ENCODE measurements around the gene KCNQ1. TPM values are rescaled to one million over a fixed set of nuclear protein-coding genes. Genes with fewer than 3 reads are reported as not detected.

KCNQ1 gene
- total and polyA plus RNA-seq, 9 donors: 1.4 to 17.2 (median 3.8) TPM

DNA sequence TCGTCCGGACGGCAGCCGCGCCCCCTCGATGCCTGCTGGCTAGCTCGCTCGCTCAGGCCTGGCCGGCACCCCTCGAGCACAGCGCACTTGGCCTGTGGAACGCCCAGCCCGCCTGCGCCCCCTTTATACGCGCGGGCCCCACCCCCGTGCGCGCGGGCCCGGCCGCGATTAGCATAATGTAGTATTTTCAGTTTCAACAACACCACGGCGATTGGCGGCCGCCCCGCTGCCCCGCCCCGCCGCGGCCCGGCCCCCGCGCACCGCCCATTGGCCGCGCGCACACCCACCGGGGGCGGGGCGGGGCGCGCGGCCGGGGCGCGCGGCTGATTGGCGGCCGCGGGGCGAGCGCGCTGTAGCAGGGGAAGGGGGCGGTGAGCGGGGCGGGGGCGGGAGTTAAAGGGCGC, 440.9 kb downstream of the KCNQ1 start, which contains the start of gene CDKN1C:
TSS of gene CDKN1C (minus strand) at position 98 of the 404 bp plus-strand sequence. CDS start 319 bp downstream, outside the sequence.
- 0 to 1% (median 0%) methylated on average over 2 to 58 of the region's 61 CpGs for WGBS, 3 donors
- peak; percentile 94 to 97 (median 96) for DNase-seq
- Histone ChIP-seq H3K4me3 (peak within 1 kb of the TSS; percentile 75), H3K27ac (peak within 1 kb of the TSS; percentile 95 to 96), H3K27me3 (no peaks in the 10 kb centered on the region), H3K36me3 (no peaks in the 10 kb centered on the region), H3K9me3 (no peaks in the 10 kb centered on the region), H3K4me1 (ENCODE audit: insufficient read depth) (peaks cover 7% of the 10 kb centered on the region)
- intact Hi-C loops (cut with DNase I): loop anchor here in 2 of 4 donors (2.0 to 10.0 kb wide), 3 partner anchors 59 to 201 kb away; partner anchors contain the start of gene KCNQ1OT1 (in 1 of the 2)
- TF ChIP-seq EP300 (IDR thresholded peaks at IDR 0.05) (no peak), CTCF (IDR thresholded peaks at IDR 0.05) (peak in 1 of 3 donors; percentile 12), POLR2A (IDR thresholded peaks at IDR 0.05) (peak; percentile 98)

DNA sequence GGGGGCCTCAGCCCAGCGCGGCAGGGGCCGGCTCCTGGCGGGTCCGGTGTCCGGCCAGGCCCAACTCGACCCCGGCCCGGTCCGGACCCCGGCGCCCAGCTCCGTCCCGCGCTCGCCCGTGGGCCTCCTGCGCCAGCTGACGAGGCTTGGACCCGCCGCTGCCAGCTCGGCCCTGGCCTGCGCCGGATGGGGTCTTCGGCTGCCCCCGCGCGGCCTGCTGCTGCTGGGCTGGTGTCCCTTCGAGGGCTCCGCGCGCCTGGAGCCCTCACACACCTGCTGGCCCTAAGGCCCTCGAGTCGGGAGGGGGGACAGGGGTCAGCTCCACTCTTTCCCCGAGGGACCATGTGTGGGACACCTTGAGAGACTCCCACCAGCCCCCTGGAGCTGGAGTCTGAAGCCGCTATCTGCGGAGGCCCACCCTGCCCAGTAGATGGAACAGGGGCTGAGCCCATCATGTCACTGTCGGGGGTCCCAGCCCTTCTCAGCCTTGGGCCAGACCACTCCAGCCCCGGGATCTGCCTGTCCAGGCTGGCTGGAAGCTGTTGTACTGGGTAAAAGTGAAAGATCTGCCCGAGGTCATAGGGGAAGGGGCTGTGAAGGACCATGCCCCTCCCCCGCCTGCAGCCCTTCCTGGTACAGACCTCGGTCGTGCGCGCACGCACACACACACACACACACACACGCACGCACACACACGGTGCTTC, 441.5 kb downstream of the KCNQ1 start:
- intact Hi-C loops (cut with DNase I): loop anchor here in 1 of 4 donors (10.0 kb wide), 1 partner anchor 202 kb away; no protein-coding TSS in a partner anchor
- Histone ChIP-seq H3K9me3 (no peaks in the 10 kb centered on the region), H3K27ac (peak overlapping the region; percentile 95 to 96), H3K4me3 (peak overlapping the region; percentile 39), H3K27me3 (no peaks in the 10 kb centered on the region), H3K4me1 (ENCODE audit: insufficient read depth) (peaks cover 9% of the 10 kb centered on the region), H3K36me3 (no peaks in the 10 kb centered on the region)
- 11 to 23% (median 22%) methylated on average over 19 to 49 of the region's 49 CpGs for WGBS, 3 donors
- TF ChIP-seq EP300 (IDR thresholded peaks at IDR 0.05) (no peak), CTCF (IDR thresholded peaks at IDR 0.05) (peak in 2 of 3 donors; percentile 27 to 40), POLR2A (IDR thresholded peaks at IDR 0.05) (peak; percentile 16)
- DNase-seq: peak; percentile 75 to 86 (median 83)

- intact Hi-C loops (cut with DNase I): loop anchor here in 1 of 4 donors (10.0 kb wide), 1 partner anchor 202 kb away; no protein-coding TSS in a partner anchor
- Histone ChIP-seq H3K9me3 (no peaks in the 10 kb centered on the region), H3K4me1 (ENCODE audit: insufficient read depth) (peaks cover 15% of the 10 kb centered on the region), H3K36me3 (no peaks in the 10 kb centered on the region), H3K4me3 (no peak overlapping the region), H3K27me3 (no peaks in the 10 kb centered on the region), H3K27ac (peak overlapping the region; percentile 95 to 96)
- WGBS, 3 donors: 87 to 94% (median 89%) methylated on average over 5 of the region's 5 CpGs
- DNase-seq: peak in 1 of 5 donors; percentile 39
- TF ChIP-seq CTCF (IDR thresholded peaks at IDR 0.05): no peak
- TF ChIP-seq POLR2A (IDR thresholded peaks at IDR 0.05): no peak
- no peak for TF ChIP-seq EP300 (IDR thresholded peaks at IDR 0.05)
Observed at GRCh38 chr11:2886936-2887335, 442.1 kb downstream of the KCNQ1 start.

GRCh38 chr11:2887515-2888195, 442.8 kb downstream of the KCNQ1 start:
- no peaks in the 10 kb centered on the region for H3K36me3 ChIP-seq
- H3K27me3 ChIP-seq: no peaks in the 10 kb centered on the region
- DNase-seq: peak in 2 of 5 donors; percentile 29 to 46
- 81 to 83% (median 83%) methylated on average over 11 of the region's 11 CpGs for WGBS, 3 donors
- H3K4me1 ChIP-seq (ENCODE audit: insufficient read depth): peaks cover 15% of the 10 kb centered on the region
- intact Hi-C loops (cut with DNase I): loop anchor here in 3 of 4 donors (1.0 to 10.0 kb wide), 3 partner anchors 203 to 355 kb away; no protein-coding TSS in a partner anchor
- TF ChIP-seq CTCF (IDR thresholded peaks at IDR 0.05) (no peak), POLR2A (IDR thresholded peaks at IDR 0.05) (no peak), EP300 (IDR thresholded peaks at IDR 0.05) (no peak)
- peak overlapping the region; percentile 95 to 96 for H3K27ac ChIP-seq
- no peaks in the 10 kb centered on the region for H3K9me3 ChIP-seq
- H3K4me3 ChIP-seq: no peak overlapping the region
